ENCODE measurements around the gene ALDH3A1. TPM values are rescaled to one million over a fixed set of nuclear protein-coding genes. Genes with fewer than 3 reads are reported as not detected.

Gene ALDH3A1
- total RNA-seq, 4 donors from 2014 or later, result 41.7 to 128 (median 83.9) TPM

- Histone ChIP-seq H3K4me3 (no peak overlapping the region), H3K27ac (no peak overlapping the region), H3K9me3 (no peaks in the 10 kb centered on the region), H3K4me1 (peaks cover 5% of the 10 kb centered on the region), H3K27me3 (no peaks in the 10 kb centered on the region), H3K36me3 (no peaks in the 10 kb centered on the region)
- TF ChIP-seq POLR2A (IDR thresholded peaks at IDR 0.05) (no peak), EP300 (IDR thresholded peaks at IDR 0.05) (no peak), POLR2AphosphoS5 (IDR thresholded peaks at IDR 0.05) (no peak), CTCF (IDR thresholded peaks at IDR 0.05) (no peak)
- 77% methylated on average over 24 of the region's 24 CpGs for WGBS
- DNase-seq (ENCODE audit: low spot score in 2 of 2), result peak in 1 of 2 donors; percentile 54
Observed at GRCh38 chr17:19759568-19760549, 11.8 kb upstream of the ALDH3A1 start.

- DNase-seq (ENCODE audit: low spot score in 2 of 2), result peak in 1 of 2 donors; percentile 51
- 73% methylated on average over 12 of the region's 12 CpGs for WGBS
- no peaks in the 10 kb centered on the region for H3K9me3 ChIP-seq
- no peak overlapping the region for H3K27ac ChIP-seq
- no peaks in the 10 kb centered on the region for H3K27me3 ChIP-seq
- TF ChIP-seq POLR2AphosphoS5 (IDR thresholded peaks at IDR 0.05) (no peak), EP300 (IDR thresholded peaks at IDR 0.05) (no peak), CTCF (IDR thresholded peaks at IDR 0.05) (no peak), POLR2A (IDR thresholded peaks at IDR 0.05) (no peak)
- H3K4me3 ChIP-seq, result no peak overlapping the region
- H3K4me1 ChIP-seq, result peaks cover 22% of the 10 kb centered on the region
- no peaks in the 10 kb centered on the region for H3K36me3 ChIP-seq
Observed at GRCh38 chr17:19757536-19758180, 9.6 kb upstream of the ALDH3A1 start.

GRCh38 chr17:19756546-19756945, 8.4 kb upstream of the ALDH3A1 start:
- H3K27me3 ChIP-seq, result no peaks in the 10 kb centered on the region
- H3K4me1 ChIP-seq, result peaks cover 25% of the 10 kb centered on the region
- no peaks in the 10 kb centered on the region for H3K36me3 ChIP-seq
- H3K4me3 ChIP-seq, result no peak overlapping the region
- 75% methylated on average over 10 of the region's 10 CpGs for WGBS
- no peaks in the 10 kb centered on the region for H3K9me3 ChIP-seq
- H3K27ac ChIP-seq, result no peak overlapping the region
- DNase-seq (ENCODE audit: low spot score in 2 of 2), result peak in 1 of 2 donors; percentile 41
- TF ChIP-seq CTCF (IDR thresholded peaks at IDR 0.05), result no peak
- TF ChIP-seq EP300 (IDR thresholded peaks at IDR 0.05), result no peak
- TF ChIP-seq POLR2A (IDR thresholded peaks at IDR 0.05), result no peak
- no peak for TF ChIP-seq POLR2AphosphoS5 (IDR thresholded peaks at IDR 0.05)

GRCh38 chr17:19755821-19756510, 7.9 kb upstream of the ALDH3A1 start:
- TF ChIP-seq POLR2AphosphoS5 (IDR thresholded peaks at IDR 0.05) (no peak), POLR2A (IDR thresholded peaks at IDR 0.05) (no peak), CTCF (IDR thresholded peaks at IDR 0.05) (no peak), EP300 (IDR thresholded peaks at IDR 0.05) (no peak)
- peak; percentile 58 to 70 for DNase-seq (ENCODE audit: low spot score in 2 of 2)
- WGBS, result 90% methylated on average over 7 of the region's 11 CpGs
- H3K4me3 ChIP-seq, result no peak overlapping the region
- no peaks in the 10 kb centered on the region for H3K9me3 ChIP-seq
- no peaks in the 10 kb centered on the region for H3K27me3 ChIP-seq
- H3K4me1 ChIP-seq, result peaks cover 30% of the 10 kb centered on the region
- no peaks in the 10 kb centered on the region for H3K36me3 ChIP-seq
- H3K27ac ChIP-seq, result no peak overlapping the region

Measured in suprapubic skin (tissue), 4 donors.